Tibial nerve (tissue), 4 donors: ENCODE data around the gene TBX5. TPM values are rescaled to one million over a fixed set of nuclear protein-coding genes. Genes with fewer than 3 reads are reported as not detected.

ENCODE experiments used
- DNase-seq, 2 donors: peaks; one replicate each; pipeline ENCODE4 v3.0.0-alpha.2; 2019; ENCODE audit warnings: low spot score in 2 of 2
- H3K27ac ChIP-seq, 4 donors: fragments of 200-600 bp; sonication (generic) in 3 of 4; one replicate each; pipeline ENCODE4 v1.5.1; 2017 to 2019; ENCODE audit warnings: mild to moderate bottlenecking in 1 of 4
- H3K27me3 ChIP-seq, 2 donors: fragments of 200-600 bp; sonication (generic) in 1 of 2; one replicate each; pipeline versions ENCODE4 v1.5.1 to v1.6.0; 2017 to 2019
- H3K36me3 ChIP-seq, 3 donors: fragments of 200-600 bp; sonication (generic); one replicate each; pipeline ENCODE4 v1.5.1; 2018 to 2019
- H3K4me1 ChIP-seq, 4 donors: fragments of 200-600 bp; sonication (generic) in 3 of 4; one replicate each; pipeline ENCODE4 v1.5.1; 2017 to 2019
- H3K4me3 ChIP-seq, 4 donors: fragments of 200-600 bp; sonication (generic) in 3 of 4; one replicate each; pipeline ENCODE4 v1.5.1; 2017 to 2019; ENCODE audit warnings: mild to moderate bottlenecking in 1 of 4, moderate library complexity in 1 of 4
- H3K9me3 ChIP-seq, 4 donors: fragments of 200-600 bp; sonication (generic) in 3 of 4; one replicate each; pipeline ENCODE4 v1.5.1; 2017 to 2019
- EP300 ChIP-seq, 2 donors: sonication (generic); formaldehyde crosslinking; IDR thresholded peaks; one replicate each; pipeline ENCODE4 v1.6.1; 2017; ENCODE audit warnings: antibody characterized with exemption in 2 of 2, mild to moderate bottlenecking in 1 of 2
- POLR2A ChIP-seq, 2 donors: fragments of 450-650 bp; IDR thresholded peaks; one replicate each; pipeline ENCODE4 v1.6.1; 2017; ENCODE audit warnings: antibody characterized with exemption in 2 of 2, mild to moderate bottlenecking in 2 of 2, moderate library complexity in 2 of 2
- WGBS, 2 donors: methylation state at CpG; one replicate each; pipeline ENCODE4 v1.1.5; 2018; 5-methylcytosine and 5-hydroxymethylcytosine counted together
- total RNA-seq, 4 donors: library from RNA; depleted of rRNA; stranded (reverse); fragments of >200 nt; gene quantifications; one replicate each; pipeline ENCODE4 v1.1.0, GENCODE V29; 2016
- TF ChIP-seq, protein P1 (sequence below), 5 experiments: fragments of 200-600 bp in 3 of 5; fragments of 450-650 bp in 2 of 5; sonication (generic) in 3 of 5; IDR thresholded peaks; one replicate each; pipeline ENCODE4 v1.5.1; 2016 to 2019; ENCODE audit warnings: antibody characterized with exemption in 5 of 5, mild to moderate bottlenecking in 3 of 5, moderate library complexity in 2 of 5

The TBX5 gene
- total RNA-seq, 4 donors from 2014 or later, result not detected

DNA sequence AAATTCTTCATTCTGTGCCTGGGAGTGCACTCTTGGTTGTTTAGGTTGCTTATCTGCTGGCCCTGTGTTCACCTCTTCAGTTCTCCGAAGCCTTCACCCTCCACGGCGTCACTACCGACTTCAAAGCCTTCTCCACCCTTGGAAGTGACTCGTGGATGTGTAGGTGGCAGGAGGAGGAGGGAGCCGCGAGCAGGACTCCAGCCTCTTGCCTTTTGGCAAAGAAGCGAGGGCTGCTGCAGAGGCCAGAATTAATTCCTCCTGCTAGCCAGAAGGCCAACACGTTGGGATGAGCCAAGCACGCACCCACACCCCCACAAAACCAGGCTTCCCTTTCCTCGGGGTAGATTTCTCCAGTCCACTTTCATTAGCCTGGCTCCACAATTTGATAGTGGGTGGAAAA is 86.5 kb downstream of the TBX5 start:
- no peak for DNase-seq
- no peaks in the 10 kb centered on the region for H3K36me3 ChIP-seq
- 53 to 54% methylated on average over 11 of the region's 11 CpGs for WGBS, 2 donors
- no peak overlapping the region for H3K27ac ChIP-seq
- no peaks in the 10 kb centered on the region for H3K4me1 ChIP-seq
- no peaks in the 10 kb centered on the region for H3K27me3 ChIP-seq
- H3K4me3 ChIP-seq, result no peak overlapping the region
- peaks cover 0 to 4% (median 0%) of the 10 kb centered on the region in 4 donors for H3K9me3 ChIP-seq
- TF ChIP-seq POLR2A (IDR thresholded peaks at IDR 0.05) (no peak), EP300 (IDR thresholded peaks at IDR 0.05) (no peak)
- TF ChIP-seq, protein P1, sequence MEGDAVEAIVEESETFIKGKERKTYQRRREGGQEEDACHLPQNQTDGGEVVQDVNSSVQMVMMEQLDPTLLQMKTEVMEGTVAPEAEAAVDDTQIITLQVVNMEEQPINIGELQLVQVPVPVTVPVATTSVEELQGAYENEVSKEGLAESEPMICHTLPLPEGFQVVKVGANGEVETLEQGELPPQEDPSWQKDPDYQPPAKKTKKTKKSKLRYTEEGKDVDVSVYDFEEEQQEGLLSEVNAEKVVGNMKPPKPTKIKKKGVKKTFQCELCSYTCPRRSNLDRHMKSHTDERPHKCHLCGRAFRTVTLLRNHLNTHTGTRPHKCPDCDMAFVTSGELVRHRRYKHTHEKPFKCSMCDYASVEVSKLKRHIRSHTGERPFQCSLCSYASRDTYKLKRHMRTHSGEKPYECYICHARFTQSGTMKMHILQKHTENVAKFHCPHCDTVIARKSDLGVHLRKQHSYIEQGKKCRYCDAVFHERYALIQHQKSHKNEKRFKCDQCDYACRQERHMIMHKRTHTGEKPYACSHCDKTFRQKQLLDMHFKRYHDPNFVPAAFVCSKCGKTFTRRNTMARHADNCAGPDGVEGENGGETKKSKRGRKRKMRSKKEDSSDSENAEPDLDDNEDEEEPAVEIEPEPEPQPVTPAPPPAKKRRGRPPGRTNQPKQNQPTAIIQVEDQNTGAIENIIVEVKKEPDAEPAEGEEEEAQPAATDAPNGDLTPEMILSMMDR (IDR thresholded peaks at IDR 0.05), result no peak

DNA sequence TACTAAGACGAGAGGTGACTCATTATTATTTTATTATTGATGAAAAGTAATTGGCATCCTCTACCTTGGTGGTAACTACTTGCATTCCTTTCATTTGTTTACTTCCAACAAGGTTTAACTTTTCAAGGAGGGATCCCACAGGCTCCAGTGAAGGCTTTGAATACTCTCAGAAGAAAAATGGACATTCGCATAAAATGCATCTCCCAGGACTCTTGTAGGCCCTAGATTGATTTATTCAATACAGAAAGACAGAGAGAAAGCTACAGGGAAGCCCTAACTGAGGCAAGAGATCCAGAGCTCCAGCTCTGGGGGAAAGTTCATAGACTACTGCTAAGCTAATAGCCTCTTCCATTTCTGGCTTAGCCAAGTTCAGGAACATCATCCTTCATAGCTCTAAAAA is 87.0 kb downstream of the TBX5 start:
- no peaks in the 10 kb centered on the region for H3K27me3 ChIP-seq
- WGBS, 2 donors, result 75 to 76% methylated on average over 2 of the region's 2 CpGs
- no peak for DNase-seq
- H3K27ac ChIP-seq, result no peak overlapping the region
- H3K4me1 ChIP-seq, result no peaks in the 10 kb centered on the region
- H3K4me3 ChIP-seq, result no peak overlapping the region
- peaks cover 0 to 5% (median 0%) of the 10 kb centered on the region in 4 donors for H3K9me3 ChIP-seq
- TF ChIP-seq, protein P1 (IDR thresholded peaks at IDR 0.05), result no peak
- no peak for TF ChIP-seq EP300 (IDR thresholded peaks at IDR 0.05)
- TF ChIP-seq POLR2A (IDR thresholded peaks at IDR 0.05), result no peak
- no peaks in the 10 kb centered on the region for H3K36me3 ChIP-seq

DNA sequence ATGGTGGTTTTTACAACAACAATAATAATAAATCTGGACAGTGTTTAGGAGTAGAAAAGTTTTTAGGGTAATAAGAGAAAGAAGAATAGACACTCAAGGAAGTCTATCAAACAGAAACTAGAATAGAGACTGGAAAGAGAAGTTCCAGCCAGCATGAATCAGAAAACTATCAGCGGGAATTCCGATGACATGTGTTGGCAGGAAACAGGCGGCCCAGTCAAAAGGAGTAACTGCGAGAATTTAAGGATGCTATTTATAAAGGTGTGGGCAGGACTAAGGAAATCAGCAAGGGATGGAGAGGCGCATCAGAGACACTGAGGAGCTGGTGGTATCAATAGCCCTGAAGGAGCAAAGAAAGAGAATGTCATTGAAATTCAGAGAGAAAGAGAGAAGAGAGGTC is 89.9 kb downstream of the TBX5 start:
- TF ChIP-seq EP300 (IDR thresholded peaks at IDR 0.05), result no peak
- TF ChIP-seq, protein P1 (IDR thresholded peaks at IDR 0.05), result no peak
- no peak for TF ChIP-seq POLR2A (IDR thresholded peaks at IDR 0.05)
- Histone ChIP-seq H3K36me3 (no peaks in the 10 kb centered on the region), H3K27me3 (no peaks in the 10 kb centered on the region), H3K4me1 (no peaks in the 10 kb centered on the region), H3K9me3 (peaks cover 0 to 5% (median 0%) of the 10 kb centered on the region in 4 donors), H3K27ac (no peak overlapping the region), H3K4me3 (no peak overlapping the region)
- DNase-seq, result no peak
- WGBS, 2 donors, result 59 to 73% methylated on average over 5 of the region's 5 CpGs

DNA sequence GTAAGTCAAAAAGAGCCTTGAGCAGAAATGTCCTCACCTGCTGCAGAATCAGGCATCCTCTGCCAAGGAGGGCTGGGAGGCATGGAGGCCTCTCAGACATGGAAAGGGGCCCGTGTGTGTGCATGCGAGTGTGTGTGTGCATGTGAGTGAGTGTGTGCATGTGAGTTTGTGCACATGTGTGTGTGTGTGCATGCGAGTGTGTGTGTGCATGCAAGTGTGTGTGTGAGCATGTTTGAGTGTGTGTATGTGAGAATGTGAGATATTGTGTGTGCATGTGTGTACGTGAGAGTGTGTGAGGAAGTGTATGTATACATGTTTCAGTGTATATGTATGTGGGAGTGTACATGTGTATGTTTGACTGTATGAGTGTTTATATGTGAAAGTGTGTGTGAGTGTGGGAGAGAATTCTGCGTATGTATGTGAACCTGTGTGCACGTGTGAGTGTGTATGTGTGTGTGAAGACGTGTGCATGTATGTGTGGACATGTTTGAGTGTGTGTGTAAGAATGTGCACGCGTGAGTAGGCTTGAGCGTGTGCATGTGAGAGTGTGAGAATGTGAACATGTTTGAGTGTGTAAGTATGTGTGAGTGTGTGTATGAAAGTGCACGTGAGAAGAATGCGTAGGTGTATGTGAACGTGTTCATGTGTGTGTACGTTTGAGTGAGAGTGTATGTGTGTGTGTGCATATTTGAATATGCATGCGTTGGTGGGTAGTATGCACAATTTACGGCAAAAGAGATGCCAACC is 90.8 kb downstream of the TBX5 start:
- Histone ChIP-seq H3K4me3 (no peak overlapping the region), H3K27ac (no peak overlapping the region), H3K36me3 (no peaks in the 10 kb centered on the region), H3K27me3 (no peaks in the 10 kb centered on the region), H3K9me3 (peaks cover 0 to 5% (median 0%) of the 10 kb centered on the region in 4 donors), H3K4me1 (no peaks in the 10 kb centered on the region)
- WGBS, 2 donors, result 90 to 91% methylated on average over 16 of the region's 16 CpGs
- DNase-seq, result no peak
- TF ChIP-seq, protein P1 (IDR thresholded peaks at IDR 0.05), result no peak
- no peak for TF ChIP-seq EP300 (IDR thresholded peaks at IDR 0.05)
- TF ChIP-seq POLR2A (IDR thresholded peaks at IDR 0.05), result no peak

DNA sequence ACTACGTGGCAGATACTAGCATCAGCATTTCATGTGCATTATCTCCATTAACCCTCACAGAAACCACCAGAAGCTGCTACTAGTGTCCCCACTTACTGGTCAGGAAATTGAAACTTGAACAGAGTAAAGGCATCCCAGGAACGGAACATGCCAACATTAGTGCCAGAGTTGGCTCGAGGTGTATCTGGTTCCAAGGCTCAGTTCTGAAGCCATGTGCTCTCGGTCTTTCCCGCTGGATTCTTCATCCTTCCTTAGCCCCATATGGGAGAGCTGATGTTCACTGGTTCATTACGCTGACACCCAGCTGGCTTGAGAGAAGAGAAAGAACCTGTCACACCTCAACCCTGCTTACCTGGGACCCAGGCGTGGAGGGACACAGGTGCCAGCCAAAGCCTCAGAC is 91.5 kb downstream of the TBX5 start:
- Histone ChIP-seq H3K27ac (no peak overlapping the region), H3K4me3 (no peak overlapping the region), H3K9me3 (peaks cover 0 to 5% (median 0%) of the 10 kb centered on the region in 4 donors), H3K4me1 (no peaks in the 10 kb centered on the region), H3K36me3 (no peaks in the 10 kb centered on the region), H3K27me3 (no peaks in the 10 kb centered on the region)
- DNase-seq, result no peak
- 73 to 77% methylated on average over 7 of the region's 7 CpGs for WGBS, 2 donors
- TF ChIP-seq EP300 (IDR thresholded peaks at IDR 0.05) (no peak), POLR2A (IDR thresholded peaks at IDR 0.05) (no peak)
- TF ChIP-seq, protein P1 (IDR thresholded peaks at IDR 0.05), result no peak
